PC-3 (cell line): ENCODE measurements around the gene INMT. TPM values are rescaled to one million over a fixed set of nuclear protein-coding genes. Genes with fewer than 3 reads are reported as not detected.

Source experiments
- ATAC-seq: fragments of 200-7000 bp; cut with Tn5 transposase; 2 replicates; pipeline ENCODE4 v1.9.1; 2020; ENCODE audit warnings: mild to moderate bottlenecking, moderate library complexity
- BruUV-seq: library from RNA; stranded (reverse); fragments of 400-500 nt; replicated peaks from 2 replicates; lab custom pipeline; 2021; lab: Mats Ljungman, UMichigan
- CTCF ChIA-PET: fragments of 300-600 bp; sonication (Branson Sonifier 250); formaldehyde crosslinking; loops from one replicate; lab custom pipeline; 2022; ENCODE audit warnings: antibody characterized with exemption; lab: Charles Lee
- POLR2A ChIA-PET: fragments of 300-600 bp; sonication (Branson Sonifier 250); formaldehyde crosslinking; loops from one replicate; lab custom pipeline; 2022; ENCODE audit warnings: antibody characterized with exemption; ENCODE audit not compliant: unreplicated experiment; lab: Charles Lee
- DNase-seq: peaks from one replicate; pipeline ENCODE4 v3.0.0-alpha.2; 2015
- H2AFZ ChIP-seq: fragments of 300-600 bp; sonication (generic); 2 replicates; pipeline ENCODE4 v1.6.0; 2016; ENCODE audit warnings: antibody characterized with exemption, low read length
- H3F3A ChIP-seq: fragments of 300-600 bp; sonication (generic); one replicate; pipeline ENCODE4 v1.6.0; 2017; ENCODE audit warnings: antibody characterized with exemption, low read length, control low read depth, mild to moderate bottlenecking; ENCODE audit not compliant: unreplicated experiment
- H3K27ac ChIP-seq: fragments of 300-600 bp; sonication (generic); 2 replicates; pipeline ENCODE4 v1.5.1; 2016; ENCODE audit warnings: mild to moderate bottlenecking, low read length
- H3K27me3 ChIP-seq: fragments of 300-600 bp; sonication (generic); 2 replicates; pipeline ENCODE4 v1.6.1; 2016; ENCODE audit warnings: low read length, mixed read lengths
- H3K36me3 ChIP-seq: fragments of 300-600 bp; sonication (generic); 2 replicates; pipeline ENCODE4 v1.6.1; 2016; ENCODE audit warnings: low read depth, mixed run types, low read length, mixed read lengths
- H3K4me1 ChIP-seq: fragments of 300-600 bp; sonication (generic); 2 replicates; pipeline ENCODE4 v1.5.1; 2016; ENCODE audit warnings: low read length; ENCODE audit not compliant: insufficient read depth
- H3K4me2 ChIP-seq: fragments of 300-600 bp; sonication (generic); 2 replicates; pipeline ENCODE4 v1.6.0; 2016; ENCODE audit warnings: low read length
- H3K4me3 ChIP-seq: fragments of 300-600 bp; sonication (generic); 2 replicates; pipeline ENCODE4 v1.5.1; 2016; ENCODE audit warnings: mild to moderate bottlenecking, low read length, mixed read lengths
- H3K79me2 ChIP-seq: fragments of 300-600 bp; sonication (generic); 2 replicates; pipeline ENCODE4 v1.6.1; 2017; ENCODE audit warnings: low read length, mixed read lengths
- H3K9ac ChIP-seq: fragments of 300-600 bp; sonication (generic); 2 replicates; pipeline ENCODE4 v1.6.0; 2016; ENCODE audit warnings: mild to moderate bottlenecking, low read length
- H3K9me2 ChIP-seq: fragments of 300-600 bp; sonication (generic); replicated peaks from 2 replicates; pipeline ENCODE4 v1.6.1; 2016; ENCODE audit warnings: mixed run types, low read length, mixed read lengths
- H3K9me3 ChIP-seq: fragments of 300-600 bp; sonication (generic); 2 replicates; pipeline ENCODE4 v1.6.1; 2016; ENCODE audit warnings: low read length, mixed read lengths
- H4K20me1 ChIP-seq: fragments of 300-600 bp; sonication (generic); 2 replicates; pipeline ENCODE4 v1.6.1; 2016; ENCODE audit warnings: low read length, mixed read lengths
- CTCF ChIP-seq: fragments of 300-600 bp; sonication (generic); conservative IDR thresholded peaks from 2 replicates; pipeline ENCODE4 v1.5.1; 2017; ENCODE audit warnings: antibody characterized with exemption, low read depth, mild to moderate bottlenecking, low read length
- EZH2 ChIP-seq: fragments of 300-600 bp; sonication (generic); IDR thresholded peaks from one replicate; pipeline ENCODE4 v1.6.1; 2017; ENCODE audit warnings: antibody characterized with exemption, mild to moderate bottlenecking, low read length; ENCODE audit not compliant: unreplicated experiment
- EZH2phosphoT487 ChIP-seq: fragments of 300-600 bp; sonication (generic); IDR thresholded peaks from 2 replicates; pipeline ENCODE4 v1.6.1; 2018; ENCODE audit warnings: mild to moderate bottlenecking, antibody characterized with exemption, low read length, borderline replicate concordance
- intact Hi-C: fragments of 100-400 bp; cut with micrococcal nuclease; formaldehyde crosslinking; loops from 2 replicates; pipeline ENCODE4 v1.9.0; 2023
- total RNA-seq: library from RNA; depleted of rRNA; stranded (reverse); fragments of >200 nt; gene quantifications from 2 replicates; pipeline ENCODE4 v1.2.3, GENCODE V29; 2014

Gene INMT
- total RNA-seq, 1 experiment from 2014 or later, result not detected

DNA sequence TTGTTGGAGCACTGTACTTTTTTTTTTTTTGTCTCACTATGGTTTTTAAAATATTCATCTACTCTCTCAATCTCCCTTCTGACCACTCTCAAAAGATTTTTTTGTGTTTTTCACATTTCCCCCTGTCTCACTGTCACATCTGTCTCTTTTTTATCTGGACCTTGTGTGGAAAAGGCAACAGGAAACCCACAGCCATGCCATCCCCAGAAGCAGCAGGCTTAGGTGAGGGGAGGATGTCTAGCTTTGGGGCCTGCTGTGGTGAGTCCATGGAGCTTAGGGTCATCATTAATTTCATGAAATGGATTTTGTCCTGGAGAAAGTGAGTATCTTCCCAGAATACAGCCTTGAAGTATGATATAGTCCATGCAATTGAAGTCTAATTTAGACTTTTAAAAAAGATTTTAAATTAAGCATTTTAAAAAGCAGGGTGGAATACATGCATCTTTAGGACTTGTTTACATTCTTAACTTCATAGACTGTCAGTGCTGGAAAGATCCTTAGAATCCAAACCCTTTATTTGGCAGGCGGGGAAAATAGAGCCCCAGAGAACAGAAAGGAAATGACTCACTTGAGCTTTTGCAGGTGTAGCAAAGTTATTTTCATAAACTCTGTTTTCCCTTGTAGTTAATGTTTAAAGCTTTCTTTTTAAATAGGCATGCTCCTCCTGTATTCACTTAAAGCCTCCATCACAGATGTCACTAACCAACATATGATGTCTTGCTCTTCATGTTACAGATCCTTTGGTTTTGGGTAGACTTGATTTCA lies 44.4 kb downstream of the INMT start:
- intact Hi-C loops, result no loop called here
- ChIA-PET CTCF (interaction anchor here (0.6 to 0.7 kb wide), 3 partner anchors 56 to 182 kb away, joined by 3 to 6 read pairs (median 4); no protein-coding TSS in a partner anchor), POLR2A (interaction anchor here (0.6 to 0.7 kb wide), 2 partner anchors 58 to 1413 kb away, joined by 5 to 6 read pairs; no protein-coding TSS in a partner anchor)
- no peaks in the 10 kb centered on the region for H3K9me3 ChIP-seq
- no peaks in the 10 kb centered on the region for H3K9me2 ChIP-seq
- no peaks in the 10 kb centered on the region for H3K79me2 ChIP-seq
- H3K27me3 ChIP-seq, result no peaks in the 10 kb centered on the region
- H4K20me1 ChIP-seq, result no peaks in the 10 kb centered on the region
- H3K27ac ChIP-seq, result peak overlapping the region; percentile 6; the same call in 1 of the 2 replicates
- H3K4me2 ChIP-seq, result peak overlapping the region; percentile 28; the same call in 1 of the 2 replicates
- DNase-seq (peak; percentile 66), ATAC-seq (peak; percentile 35)
- H3K36me3 ChIP-seq, result no peaks in the 10 kb centered on the region
- no peak overlapping the region for H2AFZ ChIP-seq
- no peaks in the 10 kb centered on the region for H3F3A ChIP-seq
- H3K9ac ChIP-seq, result no peak overlapping the region
- no TSS peak for BruUV-seq
- no peak for TF ChIP-seq CTCF
- no peak for TF ChIP-seq EZH2
- TF ChIP-seq EZH2phosphoT487, result no peak
- H3K4me1 ChIP-seq, result peaks cover 52% of the 10 kb centered on the region
- H3K4me3 ChIP-seq, result no peak overlapping the region

DNA sequence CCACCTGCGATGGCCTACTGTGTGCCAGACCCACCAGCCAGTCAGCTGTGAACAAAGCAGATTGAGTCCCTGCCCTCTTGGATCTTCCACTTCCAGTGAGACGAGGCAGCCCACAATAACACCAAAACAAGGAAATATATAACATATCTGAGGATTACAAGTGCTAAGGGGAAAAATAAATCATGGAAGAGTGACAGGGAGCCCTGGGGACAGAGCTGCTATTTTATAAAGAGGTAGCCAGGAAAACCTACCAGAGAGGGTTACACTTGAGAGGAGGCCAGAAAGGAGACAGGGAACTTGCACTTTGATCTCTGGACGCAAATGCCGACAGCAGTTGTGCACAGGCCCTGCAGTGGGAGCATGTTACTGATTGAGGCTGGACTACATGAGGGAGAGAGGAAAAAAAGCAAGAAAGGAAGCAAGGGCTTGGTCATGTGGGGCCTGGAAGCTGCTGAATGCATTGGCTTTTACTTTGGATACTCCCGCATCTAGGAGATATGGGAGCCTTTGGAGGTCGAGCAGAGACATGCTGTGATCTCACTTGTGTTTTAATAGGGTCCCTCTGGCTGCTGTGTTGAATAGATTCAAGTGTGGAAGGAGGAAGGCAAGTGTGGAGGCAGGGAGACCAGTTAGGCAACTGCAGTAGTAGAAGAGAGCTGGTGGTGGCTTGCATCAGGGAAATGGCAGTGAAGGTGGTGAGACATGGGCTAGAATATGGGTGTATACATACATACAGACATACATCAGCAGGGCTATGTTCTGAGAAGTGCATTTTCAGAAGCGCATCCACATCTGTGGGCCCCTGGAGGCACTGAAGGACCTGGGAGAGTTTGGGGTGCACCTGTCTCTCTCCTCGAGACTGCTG lies 45.5 kb downstream of the INMT start:
- no peaks in the 10 kb centered on the region for H3K79me2 ChIP-seq
- DNase-seq (no peak), ATAC-seq (no peak)
- CTCF ChIA-PET, result no interaction called here
- no peak overlapping the region for H2AFZ ChIP-seq
- POLR2A ChIA-PET, result no interaction called here
- H3K9me2 ChIP-seq, result no peaks in the 10 kb centered on the region
- TF ChIP-seq EZH2 (no peak), EZH2phosphoT487 (no peak), CTCF (no peak)
- no peak overlapping the region for H3K27ac ChIP-seq
- no peak overlapping the region for H3K9ac ChIP-seq
- intact Hi-C loops, result no loop called here
- H3F3A ChIP-seq, result no peaks in the 10 kb centered on the region
- no peaks in the 10 kb centered on the region for H3K36me3 ChIP-seq
- H3K27me3 ChIP-seq, result no peaks in the 10 kb centered on the region
- H3K4me3 ChIP-seq, result no peak overlapping the region
- H3K9me3 ChIP-seq, result no peaks in the 10 kb centered on the region
- BruUV-seq, result no TSS peak
- H3K4me2 ChIP-seq, result no peak overlapping the region
- H4K20me1 ChIP-seq, result no peaks in the 10 kb centered on the region
- H3K4me1 ChIP-seq, result peaks cover 57% of the 10 kb centered on the region
